ENCODE data around the gene UCK1.

Gene UCK1

DNA sequence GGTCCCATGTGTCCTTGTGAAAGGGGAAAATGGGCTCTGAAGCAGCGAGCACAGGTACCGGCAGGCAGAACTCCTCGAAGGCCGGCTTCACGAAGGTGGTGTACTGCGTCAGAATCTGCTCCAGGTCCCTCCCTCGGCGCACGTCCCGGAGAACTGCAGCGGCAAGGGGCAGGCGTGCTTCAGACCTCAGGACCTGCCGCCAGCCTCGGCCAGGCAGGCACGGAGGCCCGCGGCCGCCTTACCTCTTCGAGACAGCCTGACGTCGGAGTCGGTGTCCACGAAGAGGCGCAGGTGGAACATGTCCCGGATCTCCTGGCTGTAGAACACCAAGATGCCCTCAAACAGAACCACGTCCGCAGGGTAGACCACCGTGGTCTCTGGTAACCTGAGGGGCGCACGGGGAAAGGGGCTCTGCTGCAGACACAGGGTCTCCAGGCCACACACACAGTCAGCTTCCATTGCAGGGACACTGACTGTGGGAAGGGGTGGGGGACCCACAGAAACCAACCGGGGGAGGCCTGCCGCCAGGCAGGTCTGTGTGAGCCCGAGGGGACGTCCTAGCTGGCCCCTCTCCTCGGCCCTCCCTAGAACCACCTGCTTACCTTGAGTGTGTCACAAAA is 2.1 kb downstream of the UCK1 start:
- no peaks in the 10 kb centered on the region for H3F3A ChIP-seq (ENCODE audit: insufficient read depth)
- no peak overlapping the region for H3K4me2 ChIP-seq (ENCODE audit: low read depth, low read length, poor library complexity, severe bottlenecking)
- TF ChIP-seq CTCF (IDR thresholded peaks at IDR 0.05; ENCODE audit: insufficient read depth, low read length, poor library complexity, severe bottlenecking) (no peak), EZH2phosphoT487 (conservative IDR thresholded peaks at IDR 0.05; ENCODE audit: low read length) (no peak)
- H3K9ac ChIP-seq (ENCODE audit: low read length) = no peak overlapping the region
- H3K4me3 ChIP-seq (ENCODE audit: insufficient read depth, low read length, poor library complexity, severe bottlenecking) = no peak overlapping the region
- peaks cover 11% of the 10 kb centered on the region for H3K79me2 ChIP-seq (ENCODE audit: insufficient read depth, low read length)
- no peak overlapping the region for H3K27ac ChIP-seq (ENCODE audit: low read depth, low read length)
- H4K20me1 ChIP-seq (ENCODE audit: low read depth, low read length) = no peaks in the 10 kb centered on the region
- H2AFZ ChIP-seq (ENCODE audit: low read depth, low read length, severe bottlenecking) = no peak overlapping the region
- H3K36me3 ChIP-seq (ENCODE audit: low read length) = no peaks in the 10 kb centered on the region
- H3K27me3 ChIP-seq (ENCODE audit: low read length) = no peaks in the 10 kb centered on the region
- no peaks in the 10 kb centered on the region for H3K9me3 ChIP-seq (ENCODE audit: insufficient read depth, low read length)
- H3K9me2 ChIP-seq (replicated peaks; ENCODE audit: insufficient read depth, low read length) = no peaks in the 10 kb centered on the region

GRCh38 chr9:131528186-131528585 is 2.9 kb downstream of the UCK1 start:
- Histone ChIP-seq H3K27ac (ENCODE audit: low read depth, low read length) (no peak overlapping the region), H3K9me2 (replicated peaks; ENCODE audit: insufficient read depth, low read length) (no peaks in the 10 kb centered on the region), H3K79me2 (ENCODE audit: insufficient read depth, low read length) (peaks cover 11% of the 10 kb centered on the region), H2AFZ (ENCODE audit: low read depth, low read length, severe bottlenecking) (no peak overlapping the region), H3K4me2 (ENCODE audit: low read depth, low read length, poor library complexity, severe bottlenecking) (no peak overlapping the region), H3K9ac (ENCODE audit: low read length) (no peak overlapping the region), H3K4me3 (ENCODE audit: insufficient read depth, low read length, poor library complexity, severe bottlenecking) (no peak overlapping the region), H3K27me3 (ENCODE audit: low read length) (no peaks in the 10 kb centered on the region), H3K36me3 (ENCODE audit: low read length) (no peaks in the 10 kb centered on the region), H3K9me3 (ENCODE audit: insufficient read depth, low read length) (no peaks in the 10 kb centered on the region), H4K20me1 (ENCODE audit: low read depth, low read length) (no peaks in the 10 kb centered on the region), H3F3A (ENCODE audit: insufficient read depth) (no peaks in the 10 kb centered on the region)
- TF ChIP-seq CTCF (IDR thresholded peaks at IDR 0.05; ENCODE audit: insufficient read depth, low read length, poor library complexity, severe bottlenecking) (no peak), EZH2phosphoT487 (conservative IDR thresholded peaks at IDR 0.05; ENCODE audit: low read length) (no peak)

DNA sequence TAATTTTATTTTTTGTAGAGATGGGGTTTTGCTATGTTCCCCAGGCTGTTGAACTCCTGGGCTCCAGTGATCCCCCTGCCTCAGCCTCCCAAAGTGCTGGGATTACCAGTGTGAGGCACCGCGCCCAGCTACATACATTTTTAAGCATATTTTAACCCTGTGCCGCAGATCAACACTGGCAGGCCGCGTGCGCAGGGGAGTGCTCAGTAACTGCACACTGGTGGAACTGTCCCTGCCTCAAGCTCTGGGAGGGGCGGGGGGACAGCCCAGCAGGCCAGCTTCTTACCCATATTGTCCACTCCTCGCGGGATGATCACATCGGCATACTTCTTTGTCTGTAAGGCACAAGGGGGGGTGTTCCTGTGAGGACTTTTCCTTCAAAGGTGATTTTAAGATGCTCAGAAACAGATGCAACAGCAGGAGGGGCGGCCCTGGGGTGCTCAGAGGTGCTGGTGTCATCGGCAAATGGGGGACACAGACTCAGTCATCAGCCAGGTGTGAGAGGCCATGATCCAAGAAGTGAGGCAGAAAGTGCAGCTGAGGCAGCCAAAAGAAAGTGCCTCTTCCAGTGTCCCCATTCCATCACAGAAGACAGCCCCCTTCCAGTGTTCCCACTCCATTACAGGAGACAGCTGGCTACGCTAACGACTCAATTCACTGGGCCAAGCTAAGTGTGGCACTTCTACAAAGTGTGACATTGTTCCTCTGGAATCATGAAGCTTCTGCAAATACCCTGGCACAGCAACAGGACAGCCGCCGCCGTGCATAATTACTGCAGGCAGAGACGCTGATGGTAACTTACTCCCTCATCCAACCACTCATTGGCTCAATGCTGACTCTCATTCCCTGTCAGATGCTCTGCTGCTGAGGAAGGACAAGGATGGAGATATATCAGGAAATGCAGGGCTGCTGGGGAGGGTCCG is 5.2 kb downstream of the UCK1 start:
- Histone ChIP-seq H3K9me3 (ENCODE audit: insufficient read depth, low read length) (no peaks in the 10 kb centered on the region), H3F3A (ENCODE audit: insufficient read depth) (no peaks in the 10 kb centered on the region), H3K9me2 (replicated peaks; ENCODE audit: insufficient read depth, low read length) (no peaks in the 10 kb centered on the region), H3K4me2 (ENCODE audit: low read depth, low read length, poor library complexity, severe bottlenecking) (no peak overlapping the region), H3K9ac (ENCODE audit: low read length) (no peak overlapping the region), H3K79me2 (ENCODE audit: insufficient read depth, low read length) (peaks cover 10% of the 10 kb centered on the region), H3K4me3 (ENCODE audit: insufficient read depth, low read length, poor library complexity, severe bottlenecking) (no peak overlapping the region), H2AFZ (ENCODE audit: low read depth, low read length, severe bottlenecking) (no peak overlapping the region), H3K27ac (ENCODE audit: low read depth, low read length) (no peak overlapping the region), H3K27me3 (ENCODE audit: low read length) (no peaks in the 10 kb centered on the region), H3K36me3 (ENCODE audit: low read length) (no peaks in the 10 kb centered on the region), H4K20me1 (ENCODE audit: low read depth, low read length) (no peaks in the 10 kb centered on the region)
- no peak for TF ChIP-seq EZH2phosphoT487 (conservative IDR thresholded peaks at IDR 0.05; ENCODE audit: low read length)
- TF ChIP-seq CTCF (IDR thresholded peaks at IDR 0.05; ENCODE audit: insufficient read depth, low read length, poor library complexity, severe bottlenecking) = no peak
